HG02884 (cell line): ENCODE measurements around the gene NDUFB7.
"Not testable (repeated sequence)": the region's sequence is repeated elsewhere in the genome, so short reads cannot be mapped to it uniquely, and the experiment has no call there.

ENCODE experiments used
- ATAC-seq: cut with Tn5 transposase; IDR thresholded peaks from one replicate; pipeline ENCODE4 v1.9.1; 2021; ENCODE audit warnings: mild to moderate bottlenecking, moderate library complexity; ENCODE audit not compliant: unreplicated experiment

NDUFB7 gene

GRCh38 chr19:14575428-14575980, 3.6 kb upstream of the NDUFB7 start:
- ATAC-seq = no peak

GRCh38 chr19:14570864-14571527, 870 bp downstream of the NDUFB7 start:
- ATAC-seq = no peak

- ATAC-seq = no peak
Measured at GRCh38 chr19:14567079-14567478, 4.8 kb downstream of the NDUFB7 start.

- ATAC-seq = no peak
Measured at GRCh38 chr19:14566712-14567077, 5.2 kb downstream of the NDUFB7 start.

- ATAC-seq = no peak
Measured at GRCh38 chr19:14565765-14566711, 5.8 kb downstream of the NDUFB7 start.

GRCh38 chr19:14565298-14565679, 6.6 kb downstream of the NDUFB7 start:
- no peak for ATAC-seq

- not testable (repeated sequence) for ATAC-seq
Measured at GRCh38 chr19:14564652-14565297, 7.1 kb downstream of the NDUFB7 start.

- ATAC-seq = no peak
Measured at GRCh38 chr19:14563989-14564651, 7.7 kb downstream of the NDUFB7 start.

- ATAC-seq = no peak
Measured at GRCh38 chr19:14563590-14563926, 8.3 kb downstream of the NDUFB7 start.

GRCh38 chr19:14562660-14563589, 8.9 kb downstream of the NDUFB7 start:
- no peak for ATAC-seq

GRCh38 chr19:14561847-14562351, 10.0 kb downstream of the NDUFB7 start:
- ATAC-seq = no peak

GRCh38 chr19:14561249-14561648, 10.6 kb downstream of the NDUFB7 start:
- ATAC-seq = no peak

GRCh38 chr19:14560776-14561108, 11.1 kb downstream of the NDUFB7 start:
- no peak for ATAC-seq

- ATAC-seq = no peak
Measured at GRCh38 chr19:14559916-14560775, 11.7 kb downstream of the NDUFB7 start.

- ATAC-seq = no peak
Measured at GRCh38 chr19:14558370-14559066, 13.3 kb downstream of the NDUFB7 start.

- ATAC-seq = no peak
Measured at GRCh38 chr19:14556662-14557188, 15.1 kb downstream of the NDUFB7 start.

- no peak for ATAC-seq
Measured at GRCh38 chr19:14555918-14556661, 15.8 kb downstream of the NDUFB7 start.
